Erythroblast (primary cell): Measurements from ENCODE around the gene SHISA5.
"Not testable (repeated sequence)": the region's sequence is repeated elsewhere in the genome, so short reads cannot be mapped to it uniquely, and the experiment has no call there.

ENCODE experiments used
- DNase-seq, 2 experiments: peaks; one replicate each; lab custom pipeline; 2025; lab: John Stamatoyannopoulos, UW
- GATA1 ChIP-seq: IDR thresholded peaks from 2 replicates; pipeline ENCODE4 v1.6.1; 2011; ENCODE audit warnings: low read depth, mild to moderate bottlenecking, control low read depth, low read length, moderate library complexity
- POLR2A ChIP-seq: IDR thresholded peaks from 2 replicates; pipeline ENCODE4 v1.6.1; 2011; ENCODE audit warnings: mild to moderate bottlenecking, low read length

The SHISA5 gene

DNA sequence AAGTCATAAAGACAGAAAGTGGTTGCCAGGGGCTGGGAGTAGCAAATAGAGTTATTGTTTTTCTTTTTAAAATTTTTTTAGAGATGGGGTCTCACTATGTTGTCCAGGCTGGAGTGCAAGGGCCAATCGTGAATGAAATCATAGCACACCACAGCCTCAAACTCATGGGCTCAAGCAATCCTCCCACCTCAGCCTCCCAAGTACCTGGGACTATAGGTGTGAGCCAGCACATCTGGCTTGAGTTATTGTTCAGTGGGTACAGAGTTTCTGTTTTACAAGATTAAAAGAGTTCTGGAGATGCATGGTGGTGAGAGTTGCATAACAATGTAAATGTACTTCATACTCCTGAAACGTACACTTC, 29.0 kb upstream of the SHISA5 start:
- TF ChIP-seq GATA1 (no peak), POLR2A (no peak)
- no peak for DNase-seq

- no peak for DNase-seq
- TF ChIP-seq POLR2A, result no peak
- TF ChIP-seq GATA1, result no peak
Measured at GRCh38 chr3:48532271-48532976, 28.4 kb upstream of the SHISA5 start.

DNA sequence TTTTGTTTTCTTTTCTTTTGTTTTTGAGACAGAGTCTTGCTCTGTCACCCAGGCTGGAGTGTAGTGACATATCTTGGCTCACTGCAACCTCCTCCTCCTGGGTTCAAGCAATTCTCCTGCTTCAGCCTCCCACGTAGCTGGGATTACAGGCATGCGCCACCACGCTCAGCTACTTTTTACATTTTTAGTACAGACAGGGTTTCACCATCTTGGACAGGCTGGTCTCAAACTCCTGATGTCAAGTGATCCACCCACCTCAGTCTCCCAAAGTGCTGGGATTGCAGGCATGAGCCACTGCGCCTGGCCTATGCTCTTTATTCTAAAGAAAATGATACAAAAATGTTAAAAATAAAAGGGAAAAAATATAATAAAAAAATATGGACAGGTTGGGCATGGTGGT, 26.7 kb upstream of the SHISA5 start:
- not testable (repeated sequence) for DNase-seq

- no peak for DNase-seq
- TF ChIP-seq POLR2A (no peak), GATA1 (no peak)
Measured at GRCh38 chr3:48528754-48529153, 24.8 kb upstream of the SHISA5 start.

GRCh38 chr3:48528048-48528447, 24.1 kb upstream of the SHISA5 start:
- no peak for TF ChIP-seq POLR2A
- TF ChIP-seq GATA1, result no peak
- no peak for DNase-seq

DNA sequence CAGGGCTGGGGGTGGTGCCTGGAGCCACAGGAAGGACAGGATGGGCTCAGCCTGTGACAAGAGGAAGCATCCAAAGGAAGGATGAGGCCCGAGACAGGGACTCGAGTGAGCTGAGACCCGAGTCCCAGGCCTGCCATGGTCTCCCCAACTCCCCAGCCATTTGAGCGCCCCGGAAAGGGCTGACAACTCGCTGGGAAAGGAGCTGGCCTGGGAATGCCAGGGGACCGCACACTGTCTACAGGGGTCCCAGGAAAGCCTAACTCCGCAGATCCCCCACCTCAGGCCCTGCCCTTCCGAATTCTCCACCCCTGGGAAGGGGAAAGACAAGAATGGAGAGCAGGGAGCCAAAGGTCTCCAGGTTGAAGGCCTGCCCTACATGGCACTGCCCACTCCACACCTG, 21.0 kb upstream of the SHISA5 start:
- TF ChIP-seq GATA1, result no peak
- no peak for TF ChIP-seq POLR2A
- DNase-seq, result no peak

GRCh38 chr3:48521635-48522034, 17.7 kb upstream of the SHISA5 start:
- TF ChIP-seq POLR2A (no peak), GATA1 (no peak)
- DNase-seq, result no peak

DNA sequence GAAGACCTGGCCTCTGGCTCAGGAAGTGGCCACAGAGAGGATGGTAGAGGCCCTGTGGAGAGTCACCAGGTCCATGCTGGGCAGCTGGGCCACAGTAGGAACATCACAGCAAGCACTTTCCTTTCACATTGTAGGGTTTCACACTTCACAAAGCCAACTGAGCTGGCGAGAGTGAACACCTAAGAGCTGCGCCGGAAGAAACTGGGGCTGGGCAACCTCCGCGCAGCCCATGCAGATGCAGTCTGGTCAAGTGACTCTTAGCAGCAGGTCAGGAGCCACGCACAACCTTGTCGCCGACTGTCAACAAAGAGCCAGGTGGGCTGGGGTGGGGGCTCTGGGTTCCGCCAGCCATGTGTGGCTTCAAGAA, 15.3 kb upstream of the SHISA5 start:
- DNase-seq, result no peak

DNA sequence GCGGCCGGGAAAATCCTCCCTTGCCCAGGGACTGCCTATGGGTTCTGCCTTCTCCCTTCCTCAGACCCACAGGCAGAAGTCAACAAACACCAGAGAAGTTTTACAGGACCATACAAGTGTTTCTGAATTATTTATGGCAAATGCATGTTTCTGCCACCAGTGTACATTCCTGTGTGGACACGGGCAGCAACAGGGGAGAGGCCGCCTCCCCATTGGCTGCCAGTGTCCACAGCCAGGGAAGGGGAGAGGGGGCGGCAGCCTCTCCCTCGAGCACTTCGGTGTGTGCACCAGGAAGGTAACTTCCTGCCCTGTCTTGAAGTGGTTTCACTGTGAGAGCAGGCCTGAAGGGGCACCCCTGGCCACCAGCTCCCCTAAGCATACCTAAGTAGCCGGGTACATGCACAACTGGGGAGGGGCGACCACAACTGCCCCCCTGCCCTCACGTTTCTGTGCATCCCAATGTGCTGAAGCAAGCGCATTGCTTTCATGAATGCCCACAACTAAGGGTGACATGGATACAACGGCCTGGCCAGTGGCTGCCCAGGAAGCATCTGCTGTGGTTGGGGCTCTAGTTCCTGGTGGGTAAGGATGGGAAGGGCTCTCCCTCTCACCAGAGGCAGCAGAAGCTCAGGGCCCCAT, 14.8 kb upstream of the SHISA5 start:
- DNase-seq, result no peak
- TF ChIP-seq GATA1, result no peak
- TF ChIP-seq POLR2A, result no peak

More for the DNA sequence above, 15.3 kb upstream of the SHISA5 start:
- no peak for TF ChIP-seq POLR2A
- no peak for TF ChIP-seq GATA1

GRCh38 chr3:48518069-48518468, 14.1 kb upstream of the SHISA5 start:
- DNase-seq, result no peak
- TF ChIP-seq POLR2A, result no peak
- TF ChIP-seq GATA1, result no peak

GRCh38 chr3:48516571-48516970, 12.6 kb upstream of the SHISA5 start:
- no peak for DNase-seq
- TF ChIP-seq GATA1, result no peak
- no peak for TF ChIP-seq POLR2A

- no peak for TF ChIP-seq POLR2A
- TF ChIP-seq GATA1, result no peak
- DNase-seq, result no peak
Measured at GRCh38 chr3:48514431-48515227, 10.7 kb upstream of the SHISA5 start.

DNA sequence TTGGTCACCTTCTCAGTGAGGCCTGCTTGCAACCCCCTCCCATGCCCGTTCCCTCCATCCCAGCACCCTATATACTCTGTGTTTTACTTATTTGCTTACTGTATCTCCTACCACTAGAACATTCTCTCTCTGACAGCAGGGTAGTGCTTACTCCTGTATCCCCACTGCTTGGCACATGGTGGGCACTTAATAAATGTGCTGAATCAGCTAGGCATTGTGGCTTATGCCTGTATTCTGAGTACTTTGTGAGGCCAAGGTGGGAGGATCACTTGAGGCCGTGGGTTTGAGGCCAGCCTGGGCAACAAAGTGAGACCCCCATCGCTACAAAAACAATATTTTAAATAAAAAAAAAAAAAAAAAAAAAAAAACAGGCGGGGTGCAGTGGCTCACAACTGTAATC, 7.6 kb upstream of the SHISA5 start:
- no peak for TF ChIP-seq POLR2A
- TF ChIP-seq GATA1, result no peak
- no peak for DNase-seq
